CD4-positive, CD25-positive, alpha-beta regulatory T cell (primary cell): ENCODE measurements around the gene DNAJB9. TPM values are rescaled to one million over a fixed set of nuclear protein-coding genes. Genes with fewer than 3 reads are reported as not detected.

Experiments
- ATAC-seq, 2 donors: fragments of 150-1000 bp; cut with Tn5 transposase; one replicate each; pipeline ENCODE4 v1.10.0; 2021; ENCODE audit warnings: low read depth in 2 of 2, moderate number of reproducible peaks in 2 of 2, moderate library complexity in 1 of 2
- DNase-seq, 3 donors: peaks; one replicate each; pipeline versions ENCODE4 v3.0.0 to v3.0.0-alpha.2; 2012 to 2022; ENCODE audit warnings: mixed read lengths in 1 of 3
- H3K27ac ChIP-seq: one replicate; pipeline ENCODE4 v1.7.0; 2013; ENCODE audit warnings: mild to moderate bottlenecking, low read length; ENCODE audit not compliant: insufficient read depth, poor library complexity, severe bottlenecking
- H3K27me3 ChIP-seq: one replicate; pipeline ENCODE4 v1.7.0; 2013; ENCODE audit warnings: low read length; ENCODE audit not compliant: control insufficient read depth, insufficient read depth
- H3K36me3 ChIP-seq: one replicate; pipeline ENCODE4 v1.7.0; 2013; ENCODE audit warnings: mild to moderate bottlenecking, low read length, moderate library complexity; ENCODE audit not compliant: control insufficient read depth, insufficient read depth
- H3K4me1 ChIP-seq: 2 replicates; pipeline ENCODE4 v1.7.0; 2013; ENCODE audit warnings: mild to moderate bottlenecking, low read length; ENCODE audit not compliant: insufficient read depth, control insufficient read depth, poor library complexity, severe bottlenecking
- H3K4me3 ChIP-seq: one replicate; pipeline ENCODE4 v1.7.0; 2013; ENCODE audit warnings: low read depth, mild to moderate bottlenecking, low read length, moderate library complexity
- H3K9me3 ChIP-seq, 2 experiments: 1 replicate in 1 of 2; 2 replicates in 1 of 2; pipeline ENCODE4 v1.7.0; 2013; ENCODE audit warnings: low read length in 2 of 2, mild to moderate bottlenecking in 1 of 2, moderate library complexity in 1 of 2; ENCODE audit not compliant: control insufficient read depth in 2 of 2
- H3K27ac Mint-ChIP-seq, 3 donors: one replicate each; pipeline ENCODE4 v1.8.0; 2020 to 2022; ENCODE audit warnings: mild to moderate bottlenecking in 3 of 3, mixed read lengths in 3 of 3, moderate library complexity in 2 of 3
- H3K27me3 Mint-ChIP-seq: one replicate; pipeline ENCODE4 v1.8.0; 2022; ENCODE audit warnings: mild to moderate bottlenecking, mixed read lengths
- H3K36me3 Mint-ChIP-seq: one replicate; pipeline ENCODE4 v1.8.0; 2020; ENCODE audit warnings: mixed read lengths
- H3K4me1 Mint-ChIP-seq, 4 donors: one replicate each; pipeline ENCODE4 v1.8.0; 2020 to 2022; ENCODE audit warnings: mixed read lengths in 4 of 4, mild to moderate bottlenecking in 1 of 4
- H3K4me3 Mint-ChIP-seq, 4 donors: one replicate each; pipeline ENCODE4 v1.8.0; 2020 to 2022; ENCODE audit warnings: mild to moderate bottlenecking in 4 of 4, mixed read lengths in 4 of 4, moderate library complexity in 3 of 4
- H3K9me3 Mint-ChIP-seq, 7 donors: one replicate each; pipeline ENCODE4 v1.8.0; 2020 to 2022; ENCODE audit warnings: mixed read lengths in 7 of 7, mild to moderate bottlenecking in 3 of 7, moderate library complexity in 2 of 7
- polyA plus RNA-seq, 4 donors: library from polyadenylated mRNA; unstranded; fragments of 300-500 nt; fragmentation: Illumina TruSeq; gene quantifications; one replicate each; pipeline ENCODE4 v1.2.3, GENCODE V29; 2021
- total RNA-seq: library from RNA; stranded (reverse); gene quantifications from one replicate; pipeline ENCODE4 v1.2.3, GENCODE V29; 2022

DNAJB9 gene
- 53.3 TPM for total RNA-seq
- polyA plus RNA-seq: 10 to 100 TPM; 26.3 to 52.2 (median 38.8) TPM

GRCh38 chr7:108569381-108570145, at the start of gene DNAJB9, which contains the start of gene THAP5:
TSS of gene DNAJB9 (plus strand) at chr7:108569874. CDS start at chr7:108571727, 1,853 bp downstream.
TSS of gene THAP5 (minus strand) at chr7:108569706. CDS start at chr7:108569569, 137 bp downstream.
- H3K4me1 Mint-ChIP-seq: peaks cover 24 to 71% (median 44%) of the 10 kb centered on the region in 4 donors
- peaks cover 24% of the 10 kb centered on the region for H3K36me3 Mint-ChIP-seq
- peak within 1 kb of the TSS; percentile 89 for H3K4me3 ChIP-seq
- peak within 1 kb of the TSS; percentile 100 for H3K27ac ChIP-seq
- no peaks in the 10 kb centered on the region for H3K9me3 ChIP-seq
- peaks cover 25% of the 10 kb centered on the region for H3K36me3 ChIP-seq
- DNase-seq: peak; percentile 100
- peak within 1 kb of the TSS; percentile 98 to 100 (median 100) for H3K27ac Mint-ChIP-seq
- peak; percentile 90 to 91 for ATAC-seq
- peaks cover 7% of the 10 kb centered on the region for H3K27me3 Mint-ChIP-seq
- peak within 1 kb of the TSS; percentile 96 to 99 (median 96) for H3K4me3 Mint-ChIP-seq
- peaks cover 0 to 6% (median 0%) of the 10 kb centered on the region in 7 donors for H3K9me3 Mint-ChIP-seq
- peaks cover 40% of the 10 kb centered on the region for H3K4me1 ChIP-seq
- H3K27me3 ChIP-seq: no peaks in the 10 kb centered on the region

- no peak for ATAC-seq
- Mint-ChIP-seq H3K4me1 (peaks cover 43 to 64% (median 52%) of the 10 kb centered on the region in 4 donors), H3K27ac (peak overlapping the region in 2 of 3 donors; percentile 23 to 99), H3K27me3 (no peaks in the 10 kb centered on the region), H3K4me3 (peak overlapping the region; percentile 12 to 95 (median 56)), H3K9me3 (no peaks in the 10 kb centered on the region), H3K36me3 (peaks cover 32% of the 10 kb centered on the region)
- peak overlapping the region; percentile 38 for H3K4me3 ChIP-seq
- H3K4me1 ChIP-seq: peaks cover 36% of the 10 kb centered on the region
- DNase-seq: no peak
- H3K27me3 ChIP-seq: no peaks in the 10 kb centered on the region
- peaks cover 10% of the 10 kb centered on the region for H3K36me3 ChIP-seq
- H3K9me3 ChIP-seq: no peaks in the 10 kb centered on the region
- H3K27ac ChIP-seq: peak overlapping the region; percentile 2
Measured at GRCh38 chr7:108522780-108523179, 46.9 kb upstream of the DNAJB9 start.

- Mint-ChIP-seq H3K4me1 (peaks cover 24 to 49% (median 37%) of the 10 kb centered on the region in 4 donors), H3K9me3 (no peaks in the 10 kb centered on the region), H3K36me3 (peaks cover 8% of the 10 kb centered on the region), H3K27me3 (peaks cover 4% of the 10 kb centered on the region), H3K27ac (peak overlapping the region; percentile 98 to 99 (median 99)), H3K4me3 (peak overlapping the region; percentile 95 to 98 (median 96))
- DNase-seq (no peak), ATAC-seq (peak; percentile 2 to 3)
- Histone ChIP-seq H3K27ac (peak overlapping the region; percentile 99), H3K36me3 (peaks cover 3% of the 10 kb centered on the region), H3K27me3 (no peaks in the 10 kb centered on the region), H3K9me3 (no peaks in the 10 kb centered on the region), H3K4me1 (peaks cover 36% of the 10 kb centered on the region), H3K4me3 (peak overlapping the region; percentile 95)
Measured at GRCh38 chr7:108525327-108525984, 44.2 kb upstream of the DNAJB9 start.

GRCh38 chr7:108525985-108526767, 43.5 kb upstream of the DNAJB9 start, which contains the start of gene PNPLA8:
TSS of gene PNPLA8 (minus strand) at chr7:108526135. CDS start at chr7:108515491, 10,644 bp downstream.
- H3K27me3 ChIP-seq: no peaks in the 10 kb centered on the region
- H3K36me3 ChIP-seq: peaks cover 1% of the 10 kb centered on the region
- peaks cover 36% of the 10 kb centered on the region for H3K4me1 ChIP-seq
- no peaks in the 10 kb centered on the region for H3K9me3 ChIP-seq
- H3K4me3 ChIP-seq: peak within 1 kb of the TSS; percentile 95
- ATAC-seq (peak; percentile 95 to 96), DNase-seq (peak; percentile 100)
- H3K27me3 Mint-ChIP-seq: peaks cover 6% of the 10 kb centered on the region
- peaks cover 20 to 44% (median 33%) of the 10 kb centered on the region in 4 donors for H3K4me1 Mint-ChIP-seq
- peak within 1 kb of the TSS; percentile 99 for H3K27ac ChIP-seq
- H3K4me3 Mint-ChIP-seq: peak within 1 kb of the TSS; percentile 95 to 98 (median 96)
- H3K36me3 Mint-ChIP-seq: peaks cover 4% of the 10 kb centered on the region
- peak within 1 kb of the TSS; percentile 98 to 99 (median 99) for H3K27ac Mint-ChIP-seq
- no peaks in the 10 kb centered on the region for H3K9me3 Mint-ChIP-seq

GRCh38 chr7:108526768-108527017, 43.0 kb upstream of the DNAJB9 start:
- Histone ChIP-seq H3K4me3 (peak overlapping the region; percentile 85), H3K9me3 (no peaks in the 10 kb centered on the region), H3K4me1 (peaks cover 36% of the 10 kb centered on the region), H3K36me3 (no peaks in the 10 kb centered on the region), H3K27me3 (no peaks in the 10 kb centered on the region), H3K27ac (peak overlapping the region; percentile 99)
- H3K36me3 Mint-ChIP-seq: no peaks in the 10 kb centered on the region
- H3K4me3 Mint-ChIP-seq: peak overlapping the region; percentile 95 to 98 (median 96)
- peak overlapping the region in 2 of 3 donors; percentile 99 for H3K27ac Mint-ChIP-seq
- ATAC-seq (no peak), DNase-seq (no peak)
- peaks cover 16 to 39% (median 29%) of the 10 kb centered on the region in 4 donors for H3K4me1 Mint-ChIP-seq
- peaks cover 6% of the 10 kb centered on the region for H3K27me3 Mint-ChIP-seq
- H3K9me3 Mint-ChIP-seq: no peaks in the 10 kb centered on the region

- Histone ChIP-seq H3K27ac (no peak overlapping the region), H3K27me3 (no peaks in the 10 kb centered on the region), H3K36me3 (no peaks in the 10 kb centered on the region), H3K4me3 (no peak overlapping the region), H3K9me3 (no peaks in the 10 kb centered on the region), H3K4me1 (peaks cover 28% of the 10 kb centered on the region)
- ATAC-seq (no peak), DNase-seq (no peak)
- Mint-ChIP-seq H3K4me1 (peaks cover 9 to 26% (median 20%) of the 10 kb centered on the region in 4 donors), H3K4me3 (peak overlapping the region in 3 of 4 donors; percentile 48 to 63 (median 55)), H3K27me3 (peaks cover 6% of the 10 kb centered on the region), H3K36me3 (no peaks in the 10 kb centered on the region), H3K9me3 (no peaks in the 10 kb centered on the region), H3K27ac (peak overlapping the region in 1 of 3 donors; percentile 71)
Measured at GRCh38 chr7:108528183-108528712, 41.4 kb upstream of the DNAJB9 start.

- Histone ChIP-seq H3K4me3 (no peak overlapping the region), H3K27me3 (no peaks in the 10 kb centered on the region), H3K4me1 (peaks cover 20% of the 10 kb centered on the region), H3K36me3 (no peaks in the 10 kb centered on the region), H3K27ac (no peak overlapping the region), H3K9me3 (no peaks in the 10 kb centered on the region)
- H3K27me3 Mint-ChIP-seq: peaks cover 6% of the 10 kb centered on the region
- H3K27ac Mint-ChIP-seq: peak overlapping the region in 1 of 3 donors; percentile 82
- no peak overlapping the region for H3K4me3 Mint-ChIP-seq
- no peaks in the 10 kb centered on the region for H3K9me3 Mint-ChIP-seq
- no peak for DNase-seq
- peaks cover 5 to 15% (median 9%) of the 10 kb centered on the region in 4 donors for H3K4me1 Mint-ChIP-seq
- no peak for ATAC-seq
- no peaks in the 10 kb centered on the region for H3K36me3 Mint-ChIP-seq
Measured at GRCh38 chr7:108529341-108529740, 40.3 kb upstream of the DNAJB9 start.
